ENCODE data around the gene ABLIM1. TPM values are rescaled to one million over a fixed set of nuclear protein-coding genes. Genes with fewer than 3 reads are reported as not detected.

ABLIM1 gene
- total and polyA plus RNA-seq, 10 of the 15 experiments (the other 5 are each of a cell fraction or from before 2014, with no cell fraction given), result 14.2 to 50.5 (median 28.1) TPM

GRCh38 chr10:114553436-114553835 is 104.6 kb downstream of the ABLIM1 start:
- ChIA-PET CTCF (interaction anchor here (1.1 to 3.7 kb wide), 11 partner anchors 9 to 576 kb away, joined by 3 to 17 read pairs (median 3); no protein-coding TSS in a partner anchor), POLR2A (no interaction called here), SMC1A (ENCODE audit: uncharacterized antibody, unreplicated experiment) (interaction anchor here (0.6 to 1.7 kb wide), 6 partner anchors 27 to 577 kb away, joined by 3 to 5 read pairs (median 3); no protein-coding TSS in a partner anchor), RAD21 (ENCODE audit: unreplicated experiment) (interaction anchor here (1.1 to 1.4 kb wide), 3 partner anchors 82 to 141 kb away, joined by 3 to 9 read pairs (median 3); no protein-coding TSS in a partner anchor)
- BruUV-seq (replicated peaks), result no TSS peak
- in situ Hi-C loops (cut with MboI), result no loop called here
- 0% methylated on average over 1 of the region's 1 CpG for WGBS (ENCODE audit: insufficient coverage, insufficient replicate concordance, low lambda C conversion rate, missing lambda C conversion rate)
- Histone ChIP-seq H3K79me2 (ENCODE audit: control insufficient read depth, insufficient read depth, low read length) (no peaks in the 10 kb centered on the region), H3K4me1 (ENCODE audit: control insufficient read depth, insufficient read depth, low read length) (no peaks in the 10 kb centered on the region), H3K27ac (ENCODE audit: control insufficient read depth, insufficient read depth) (no peak overlapping the region), H3K4me3 (no peak overlapping the region), H3K9ac (ENCODE audit: control insufficient read depth, insufficient read depth, low read length) (no peak overlapping the region), H3K36me3 (ENCODE audit: control insufficient read depth in 2 of 2, insufficient read depth in 2 of 2, low read length in 1 of 2) (no peaks in the 10 kb centered on the region), H4K20me1 (ENCODE audit: control insufficient read depth, insufficient read depth) (no peaks in the 10 kb centered on the region), H3K4me2 (ENCODE audit: control insufficient read depth, insufficient read depth) (no peak overlapping the region), H3K27me3 (replicated peaks in 1 of 2; ENCODE audit: control insufficient read depth in 2 of 2, insufficient read depth in 2 of 2, low read length in 1 of 2) (no peaks in the 10 kb centered on the region; a peak in 1 of 4 replicates), H3K9me3 (replicated peaks; ENCODE audit: control insufficient read depth, insufficient read depth, low read length) (peaks cover 2% of the 10 kb centered on the region; the same call in 1 of the 3 replicates), H2AFZ (ENCODE audit: control insufficient read depth, low read depth, low read length) (no peak overlapping the region)
- TF ChIP-seq DPF2 (IDR thresholded peaks at IDR 0.05), result no peak
- TF ChIP-seq ZBED1 (IDR thresholded peaks at IDR 0.05; ENCODE audit: borderline replicate concordance), result no peak
- TF ChIP-seq, protein P1, sequence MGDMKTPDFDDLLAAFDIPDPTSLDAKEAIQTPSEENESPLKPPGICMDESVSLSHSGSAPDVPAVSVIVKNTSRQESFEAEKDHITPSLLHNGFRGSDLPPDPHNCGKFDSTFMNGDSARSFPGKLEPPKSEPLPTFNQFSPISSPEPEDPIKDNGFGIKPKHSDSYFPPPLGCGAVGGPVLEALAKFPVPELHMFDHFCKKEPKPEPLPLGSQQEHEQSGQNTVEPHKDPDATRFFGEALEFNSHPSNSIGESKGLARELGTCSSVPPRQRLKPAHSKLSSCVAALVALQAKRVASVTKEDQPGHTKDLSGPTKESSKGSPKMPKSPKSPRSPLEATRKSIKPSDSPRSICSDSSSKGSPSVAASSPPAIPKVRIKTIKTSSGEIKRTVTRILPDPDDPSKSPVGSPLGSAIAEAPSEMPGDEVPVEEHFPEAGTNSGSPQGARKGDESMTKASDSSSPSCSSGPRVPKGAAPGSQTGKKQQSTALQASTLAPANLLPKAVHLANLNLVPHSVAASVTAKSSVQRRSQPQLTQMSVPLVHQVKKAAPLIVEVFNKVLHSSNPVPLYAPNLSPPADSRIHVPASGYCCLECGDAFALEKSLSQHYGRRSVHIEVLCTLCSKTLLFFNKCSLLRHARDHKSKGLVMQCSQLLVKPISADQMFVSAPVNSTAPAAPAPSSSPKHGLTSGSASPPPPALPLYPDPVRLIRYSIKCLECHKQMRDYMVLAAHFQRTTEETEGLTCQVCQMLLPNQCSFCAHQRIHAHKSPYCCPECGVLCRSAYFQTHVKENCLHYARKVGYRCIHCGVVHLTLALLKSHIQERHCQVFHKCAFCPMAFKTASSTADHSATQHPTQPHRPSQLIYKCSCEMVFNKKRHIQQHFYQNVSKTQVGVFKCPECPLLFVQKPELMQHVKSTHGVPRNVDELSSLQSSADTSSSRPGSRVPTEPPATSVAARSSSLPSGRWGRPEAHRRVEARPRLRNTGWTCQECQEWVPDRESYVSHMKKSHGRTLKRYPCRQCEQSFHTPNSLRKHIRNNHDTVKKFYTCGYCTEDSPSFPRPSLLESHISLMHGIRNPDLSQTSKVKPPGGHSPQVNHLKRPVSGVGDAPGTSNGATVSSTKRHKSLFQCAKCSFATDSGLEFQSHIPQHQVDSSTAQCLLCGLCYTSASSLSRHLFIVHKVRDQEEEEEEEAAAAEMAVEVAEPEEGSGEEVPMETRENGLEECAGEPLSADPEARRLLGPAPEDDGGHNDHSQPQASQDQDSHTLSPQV (IDR thresholded peaks at IDR 0.05), result no peak
- no peak for TF ChIP-seq KDM1A (IDR thresholded peaks at IDR 0.05; ENCODE audit: borderline replicate concordance)
- no peak for TF ChIP-seq ZNF622 (IDR thresholded peaks at IDR 0.05)
- TF ChIP-seq, protein P2, sequence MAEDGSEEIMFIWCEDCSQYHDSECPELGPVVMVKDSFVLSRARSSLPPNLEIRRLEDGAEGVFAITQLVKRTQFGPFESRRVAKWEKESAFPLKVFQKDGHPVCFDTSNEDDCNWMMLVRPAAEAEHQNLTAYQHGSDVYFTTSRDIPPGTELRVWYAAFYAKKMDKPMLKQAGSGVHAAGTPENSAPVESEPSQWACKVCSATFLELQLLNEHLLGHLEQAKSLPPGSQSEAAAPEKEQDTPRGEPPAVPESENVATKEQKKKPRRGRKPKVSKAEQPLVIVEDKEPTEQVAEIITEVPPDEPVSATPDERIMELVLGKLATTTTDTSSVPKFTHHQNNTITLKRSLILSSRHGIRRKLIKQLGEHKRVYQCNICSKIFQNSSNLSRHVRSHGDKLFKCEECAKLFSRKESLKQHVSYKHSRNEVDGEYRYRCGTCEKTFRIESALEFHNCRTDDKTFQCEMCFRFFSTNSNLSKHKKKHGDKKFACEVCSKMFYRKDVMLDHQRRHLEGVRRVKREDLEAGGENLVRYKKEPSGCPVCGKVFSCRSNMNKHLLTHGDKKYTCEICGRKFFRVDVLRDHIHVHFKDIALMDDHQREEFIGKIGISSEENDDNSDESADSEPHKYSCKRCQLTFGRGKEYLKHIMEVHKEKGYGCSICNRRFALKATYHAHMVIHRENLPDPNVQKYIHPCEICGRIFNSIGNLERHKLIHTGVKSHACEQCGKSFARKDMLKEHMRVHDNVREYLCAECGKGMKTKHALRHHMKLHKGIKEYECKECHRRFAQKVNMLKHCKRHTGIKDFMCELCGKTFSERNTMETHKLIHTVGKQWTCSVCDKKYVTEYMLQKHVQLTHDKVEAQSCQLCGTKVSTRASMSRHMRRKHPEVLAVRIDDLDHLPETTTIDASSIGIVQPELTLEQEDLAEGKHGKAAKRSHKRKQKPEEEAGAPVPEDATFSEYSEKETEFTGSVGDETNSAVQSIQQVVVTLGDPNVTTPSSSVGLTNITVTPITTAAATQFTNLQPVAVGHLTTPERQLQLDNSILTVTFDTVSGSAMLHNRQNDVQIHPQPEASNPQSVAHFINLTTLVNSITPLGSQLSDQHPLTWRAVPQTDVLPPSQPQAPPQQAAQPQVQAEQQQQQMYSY (CRISPR knock-in tag; IDR thresholded peaks at IDR 0.05), result no peak
- no peak for TF ChIP-seq ZSCAN29 (IDR thresholded peaks at IDR 0.05)
- DNase-seq (ENCODE audit: low read depth, low spot score) (no peak), FAIRE-seq (no peak), ATAC-seq (no peak)
- intact Hi-C loops (cut with micrococcal nuclease; ENCODE audit: unreplicated experiment), result loop anchor here (5.0 kb wide), 1 partner anchor 324 kb away; no protein-coding TSS in a partner anchor
